ENCODE measurements around the gene WSB1. TPM values are rescaled to one million over a fixed set of nuclear protein-coding genes. Genes with fewer than 3 reads are reported as not detected.

The WSB1 gene
- total and polyA plus RNA-seq, 9 of the 15 experiments (the other 6 are each of a cell fraction or from before 2014, with no cell fraction given), result 22.8 to 229 (median 81.1) TPM

GRCh38 chr17:27353033-27353460, 59.1 kb downstream of the WSB1 start (continued):
- TF ChIP-seq CUX1 (CRISPR knock-in tag; IDR thresholded peaks at IDR 0.05) (peak; percentile 36; the same call in 1 of the 2 replicates), ZNF507 (tag; conservative IDR thresholded peaks at IDR 0.05) (no peak), HMGXB4 (CRISPR knock-in tag; IDR thresholded peaks at IDR 0.05) (peak; percentile 27; the same call in 1 of the 2 replicates), ZNF318 (IDR thresholded peaks at IDR 0.05; ENCODE audit: borderline replicate concordance in 1 of 2, low read depth in 1 of 2) (no peak), TRIM28 (IDR thresholded peaks at IDR 0.05) (no peak), EHMT2 (IDR thresholded peaks at IDR 0.05) (no peak), HINFP (tag; conservative IDR thresholded peaks at IDR 0.05; ENCODE audit: low read depth) (no peak)
